ENCODE results near the gene ATG7.

Gene ATG7

DNA sequence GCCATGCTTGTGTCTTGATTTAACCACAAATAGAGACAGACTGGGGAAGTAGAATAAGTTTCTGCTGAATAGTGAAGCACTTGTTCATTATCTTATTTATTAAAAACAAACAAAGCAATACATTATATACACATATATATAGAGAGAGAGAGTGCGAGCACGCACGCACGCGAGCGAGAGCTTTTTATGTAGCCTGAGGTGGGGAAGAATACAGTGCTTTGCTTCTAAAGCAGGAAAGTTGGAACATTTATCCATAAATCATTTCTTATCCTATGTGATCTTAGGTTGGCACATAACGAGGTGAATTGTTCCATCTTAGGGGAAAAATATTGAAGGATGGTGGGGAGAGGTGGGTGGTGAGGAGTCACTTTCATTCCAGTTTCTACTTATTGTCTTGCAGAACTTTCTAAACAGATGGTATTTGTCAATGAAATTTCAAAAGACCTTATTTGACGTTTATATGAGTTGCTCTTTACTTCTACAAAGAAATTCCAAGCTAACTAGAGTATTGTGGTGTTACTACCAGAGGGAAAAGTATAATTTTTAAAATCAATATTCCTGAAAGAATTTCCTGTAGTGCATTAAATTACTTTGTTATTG, 110.0 kb downstream of the ATG7 start:
- no peak for DNase-seq (ENCODE audit: low spot score)
- TF ChIP-seq, protein P1, sequence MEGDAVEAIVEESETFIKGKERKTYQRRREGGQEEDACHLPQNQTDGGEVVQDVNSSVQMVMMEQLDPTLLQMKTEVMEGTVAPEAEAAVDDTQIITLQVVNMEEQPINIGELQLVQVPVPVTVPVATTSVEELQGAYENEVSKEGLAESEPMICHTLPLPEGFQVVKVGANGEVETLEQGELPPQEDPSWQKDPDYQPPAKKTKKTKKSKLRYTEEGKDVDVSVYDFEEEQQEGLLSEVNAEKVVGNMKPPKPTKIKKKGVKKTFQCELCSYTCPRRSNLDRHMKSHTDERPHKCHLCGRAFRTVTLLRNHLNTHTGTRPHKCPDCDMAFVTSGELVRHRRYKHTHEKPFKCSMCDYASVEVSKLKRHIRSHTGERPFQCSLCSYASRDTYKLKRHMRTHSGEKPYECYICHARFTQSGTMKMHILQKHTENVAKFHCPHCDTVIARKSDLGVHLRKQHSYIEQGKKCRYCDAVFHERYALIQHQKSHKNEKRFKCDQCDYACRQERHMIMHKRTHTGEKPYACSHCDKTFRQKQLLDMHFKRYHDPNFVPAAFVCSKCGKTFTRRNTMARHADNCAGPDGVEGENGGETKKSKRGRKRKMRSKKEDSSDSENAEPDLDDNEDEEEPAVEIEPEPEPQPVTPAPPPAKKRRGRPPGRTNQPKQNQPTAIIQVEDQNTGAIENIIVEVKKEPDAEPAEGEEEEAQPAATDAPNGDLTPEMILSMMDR (IDR thresholded peaks at IDR 0.05; ENCODE audit: extremely low read depth, insufficient read depth, missing control alignments), result no peak
- in situ Hi-C loops (cut with MboI; ENCODE audit: low pct_unique_long_range_greater_than_20kb, low sequenced_read_pairs, unreplicated experiment), result loop anchor here (25.0 kb wide), 1 partner anchor 430 kb away; no protein-coding TSS in a partner anchor

DNA sequence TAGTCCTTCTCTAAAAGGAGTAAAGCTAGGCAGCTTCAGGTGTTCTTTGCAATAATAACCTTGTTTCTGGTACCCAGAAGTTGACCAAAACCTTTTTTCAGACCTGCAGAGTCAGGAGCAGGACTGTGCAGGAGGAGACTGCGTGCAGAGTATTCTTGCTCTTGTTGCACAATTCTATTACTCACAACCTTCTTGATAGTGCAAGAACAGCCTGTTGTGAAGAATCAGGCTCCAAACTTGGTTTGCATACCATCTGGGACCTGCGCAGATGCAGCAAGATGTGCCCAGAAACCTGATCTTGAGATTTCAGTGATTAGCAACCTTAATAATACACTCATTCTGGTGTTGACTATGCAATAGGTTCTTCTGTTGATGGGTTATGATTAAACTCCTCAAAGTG, 111.9 kb downstream of the ATG7 start:
- in situ Hi-C loops (cut with MboI; ENCODE audit: low pct_unique_long_range_greater_than_20kb, low sequenced_read_pairs, unreplicated experiment), result loop anchor here (25.0 kb wide), 1 partner anchor 428 kb away; no protein-coding TSS in a partner anchor
- TF ChIP-seq, protein P1 (IDR thresholded peaks at IDR 0.05; ENCODE audit: extremely low read depth, insufficient read depth, missing control alignments), result no peak
- DNase-seq (ENCODE audit: low spot score), result no peak

DNA sequence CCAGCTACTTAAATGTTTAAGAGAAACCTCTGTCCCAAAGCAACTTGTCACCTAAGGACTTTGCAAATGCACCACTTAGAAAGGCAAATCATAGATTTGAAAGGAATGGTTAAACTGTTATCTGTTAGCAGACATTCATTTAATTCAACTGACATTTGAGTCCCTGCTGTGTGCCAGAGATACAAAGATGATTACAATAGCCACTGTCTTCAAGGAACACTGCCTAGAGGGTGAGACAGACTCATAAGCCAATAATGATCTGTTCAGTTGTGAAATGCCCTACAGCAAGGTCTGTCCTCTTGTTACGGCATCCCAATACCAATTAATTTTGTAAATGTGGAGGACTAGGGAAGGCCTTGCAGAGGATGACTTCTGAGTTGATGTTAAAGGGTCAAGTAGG, 113.1 kb downstream of the ATG7 start:
- TF ChIP-seq, protein P1 (IDR thresholded peaks at IDR 0.05; ENCODE audit: extremely low read depth, insufficient read depth, missing control alignments), result no peak
- in situ Hi-C loops (cut with MboI; ENCODE audit: low pct_unique_long_range_greater_than_20kb, low sequenced_read_pairs, unreplicated experiment), result loop anchor here (25.0 kb wide), 1 partner anchor 427 kb away; no protein-coding TSS in a partner anchor
- no peak for DNase-seq (ENCODE audit: low spot score)

DNA sequence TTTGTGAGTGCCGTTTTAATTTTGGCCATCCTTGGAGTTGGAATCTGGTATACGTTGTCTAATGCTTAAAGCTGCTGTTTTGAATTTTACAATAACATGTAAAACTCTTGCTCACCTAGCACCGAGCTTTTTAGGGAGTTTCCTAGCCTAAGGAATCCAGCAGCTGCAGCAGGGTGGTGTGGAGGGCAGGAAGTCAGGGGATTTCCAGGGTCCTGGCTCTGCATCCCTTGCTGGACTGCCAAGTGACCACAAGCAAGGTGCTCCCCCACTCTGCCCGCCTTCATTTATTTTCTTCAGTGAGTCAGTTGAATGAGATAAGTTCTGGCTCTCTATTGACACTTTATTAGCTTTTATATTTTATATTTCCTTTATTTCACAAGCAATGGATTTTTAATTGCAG, 113.7 kb downstream of the ATG7 start:
- DNase-seq (ENCODE audit: low spot score), result no peak
- TF ChIP-seq, protein P1 (IDR thresholded peaks at IDR 0.05; ENCODE audit: extremely low read depth, insufficient read depth, missing control alignments), result no peak
- in situ Hi-C loops (cut with MboI; ENCODE audit: low pct_unique_long_range_greater_than_20kb, low sequenced_read_pairs, unreplicated experiment), result loop anchor here (25.0 kb wide), 1 partner anchor 426 kb away; no protein-coding TSS in a partner anchor

DNA sequence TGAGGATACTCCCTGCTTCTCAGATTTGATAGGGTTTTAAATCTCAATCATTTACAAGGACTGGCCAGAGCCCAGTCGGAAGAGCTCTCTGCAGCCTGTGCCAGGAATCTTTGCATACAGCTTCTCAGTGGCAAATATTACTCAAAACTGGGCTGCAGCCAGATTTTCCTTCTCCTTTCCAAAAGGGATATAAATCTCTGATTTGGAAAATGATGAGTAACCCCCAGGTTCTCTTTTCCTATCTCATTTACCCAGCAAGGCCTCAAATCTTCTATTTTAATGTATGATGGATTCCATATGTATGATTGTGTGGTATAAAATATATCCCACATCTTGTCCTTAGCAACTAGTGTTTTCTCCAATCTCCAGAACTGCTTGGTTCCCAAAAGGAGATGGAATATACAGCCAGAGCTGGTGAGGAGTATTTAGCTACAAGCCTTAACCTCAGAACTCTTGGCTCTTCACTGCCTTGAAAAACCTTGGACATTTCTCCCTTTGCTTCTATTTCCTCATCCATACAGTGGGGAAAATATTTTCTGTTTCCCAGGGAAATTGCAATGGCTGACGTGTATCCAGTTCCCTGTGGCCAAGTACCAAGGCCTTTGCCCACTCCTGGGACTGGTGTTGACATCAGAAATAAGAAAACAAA, 114.4 kb downstream of the ATG7 start:
- no peak for DNase-seq (ENCODE audit: low spot score)
- in situ Hi-C loops (cut with MboI; ENCODE audit: low pct_unique_long_range_greater_than_20kb, low sequenced_read_pairs, unreplicated experiment), result loop anchor here (25.0 kb wide), 1 partner anchor 426 kb away; no protein-coding TSS in a partner anchor
- TF ChIP-seq, protein P1 (IDR thresholded peaks at IDR 0.05; ENCODE audit: extremely low read depth, insufficient read depth, missing control alignments), result no peak

DNA sequence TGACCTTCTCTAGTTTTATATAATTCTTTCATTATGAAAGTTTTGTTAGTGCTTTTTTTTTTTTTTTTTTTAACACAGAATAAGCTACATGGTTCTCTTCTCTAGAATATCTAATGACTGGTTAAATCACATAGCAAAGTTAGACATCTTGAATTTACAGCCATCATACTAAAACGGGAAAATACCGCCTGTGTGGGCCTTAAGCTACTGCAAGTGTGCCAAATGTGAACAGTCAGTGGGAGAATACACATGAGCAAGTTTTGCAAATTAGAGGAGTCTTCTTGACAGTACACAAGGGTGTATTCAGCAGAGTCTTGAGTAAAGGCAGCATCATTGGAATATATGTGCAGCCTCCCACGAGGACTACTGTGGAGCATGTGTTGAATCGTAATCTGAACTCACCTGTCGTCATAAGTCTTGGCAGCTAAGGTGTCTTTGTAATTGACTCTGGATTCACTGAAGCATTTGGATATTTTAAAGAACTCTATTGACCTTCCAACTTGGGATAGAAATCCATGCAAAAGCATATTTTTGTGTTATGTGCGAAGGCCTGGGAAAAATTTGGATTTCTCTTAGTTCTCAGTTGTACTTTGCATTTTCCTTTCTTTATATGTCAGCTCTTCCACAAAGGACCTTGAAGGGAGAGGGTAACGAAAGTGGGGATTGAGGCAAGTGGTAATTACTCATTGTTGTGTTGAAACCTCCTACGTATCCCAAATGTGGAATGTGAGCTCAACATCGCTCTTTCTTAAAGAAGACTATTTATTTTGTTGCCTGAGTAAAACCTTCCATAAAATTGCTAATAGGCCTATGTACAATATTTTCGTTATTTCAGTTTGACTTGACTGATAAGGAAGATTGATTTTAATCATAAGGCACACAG, 117.4 kb downstream of the ATG7 start:
- DNase-seq (ENCODE audit: low spot score), result no peak
- in situ Hi-C loops (cut with MboI; ENCODE audit: low pct_unique_long_range_greater_than_20kb, low sequenced_read_pairs, unreplicated experiment), result loop anchor here (25.0 kb wide), 1 partner anchor 423 kb away; no protein-coding TSS in a partner anchor
- TF ChIP-seq, protein P1 (IDR thresholded peaks at IDR 0.05; ENCODE audit: extremely low read depth, insufficient read depth, missing control alignments), result no peak
